Bronchial epithelial cell (primary cell): Measurements from ENCODE around the gene KAZN. TPM values are rescaled to one million over a fixed set of nuclear protein-coding genes. Genes with fewer than 3 reads are reported as not detected.

ENCODE experiments used
- DNase-seq: peaks from one replicate; pipeline ENCODE4 v3.0.0-alpha.2; 2010; ENCODE audit warnings: low read depth
- FAIRE-seq: peaks from 2 replicates; lab custom pipeline; 2011; peaks lifted over from hg19 to GRCh38; lab: Jason Lieb, UNC
- H3K27me3 ChIP-seq: 2 replicates; pipeline ENCODE4 v1.5.1; 2011; ENCODE audit warnings: low read length; ENCODE audit not compliant: control insufficient read depth, insufficient read depth
- H3K36me3 ChIP-seq: 2 replicates; pipeline ENCODE4 v1.5.1; 2011; ENCODE audit warnings: low read length; ENCODE audit not compliant: control insufficient read depth, insufficient read depth
- H3K4me3 ChIP-seq: 2 replicates; pipeline ENCODE4 v1.5.1; 2011; ENCODE audit warnings: mild to moderate bottlenecking, low read depth, low read length, control low read depth
- CTCF ChIP-seq: IDR thresholded peaks from 2 replicates; pipeline ENCODE4 v1.5.1; 2011; ENCODE audit warnings: mild to moderate bottlenecking, moderate library complexity, low read length, control low read depth, inconsistent platforms; ENCODE audit not compliant: insufficient read depth, severe bottlenecking
- total RNA-seq: library from RNA; depleted of rRNA; stranded (reverse); fragments of >200 nt; gene quantifications from 2 replicates; pipeline ENCODE4 v1.2.1, GENCODE V29; 2014

Gene KAZN
- total RNA-seq, 1 donor from 2014 or later, result 4.7 TPM

GRCh38 chr1:14934867-14935266 is 336.4 kb downstream of the KAZN start:
- H3K36me3 ChIP-seq, result no peaks in the 10 kb centered on the region
- DNase-seq, result no peak
- no peak for TF ChIP-seq CTCF
- no peaks in the 10 kb centered on the region for H3K27me3 ChIP-seq
- H3K4me3 ChIP-seq, result no peak overlapping the region
- FAIRE-seq, result no peak

DNA sequence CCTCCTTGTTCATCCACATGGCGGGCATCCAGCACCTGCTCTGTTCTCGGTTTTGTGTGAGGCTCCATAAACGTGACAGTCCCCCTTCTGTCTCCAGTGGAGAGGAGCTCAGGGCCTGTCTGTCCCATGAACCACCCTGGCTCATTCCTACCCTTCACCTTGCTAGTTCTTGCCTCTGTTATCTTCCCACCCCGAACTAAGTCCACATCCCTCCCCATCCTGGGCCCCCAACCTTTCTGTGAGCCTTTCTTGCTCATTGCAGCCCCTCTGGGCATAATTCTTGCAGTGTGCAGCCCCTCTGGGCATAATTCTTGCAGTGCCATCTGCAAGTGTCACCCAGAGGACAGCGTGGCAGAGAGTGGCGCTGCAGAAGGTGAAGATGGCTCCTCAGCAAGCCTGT is 338.3 kb downstream of the KAZN start:
- no peak for TF ChIP-seq CTCF
- H3K36me3 ChIP-seq, result no peaks in the 10 kb centered on the region

DNA sequence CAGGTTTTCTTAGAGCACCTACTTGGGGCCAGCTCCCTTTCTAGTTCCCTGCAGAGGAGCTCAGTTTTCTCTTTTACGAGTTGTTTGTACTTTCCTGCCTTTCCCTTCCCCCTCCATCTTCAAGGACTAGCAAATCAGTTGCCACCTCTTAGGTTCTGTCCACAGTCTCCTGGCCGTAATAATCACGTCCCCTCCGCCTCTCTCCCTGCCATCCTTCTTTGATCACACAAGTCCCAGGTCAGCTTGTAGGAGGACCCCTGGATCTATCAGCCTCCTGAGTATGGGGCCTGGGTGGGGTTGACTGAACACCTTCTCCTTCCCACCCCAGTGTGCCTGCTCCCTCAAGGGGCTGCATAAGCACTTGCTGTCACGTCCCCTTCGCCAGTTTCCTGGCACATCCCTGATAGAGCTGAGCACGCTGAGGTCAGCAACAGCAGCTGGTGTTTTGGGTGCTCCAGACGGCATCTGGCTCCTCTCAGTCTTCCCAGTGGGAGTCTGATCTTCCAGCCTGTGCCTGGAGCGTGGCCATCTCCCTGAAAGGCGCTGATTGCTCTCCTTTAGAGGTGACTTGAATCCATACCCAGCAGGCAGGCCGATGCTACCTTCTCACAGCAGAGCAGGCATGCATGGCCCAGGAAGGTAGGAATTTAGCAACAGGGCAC is 338.9 kb downstream of the KAZN start:
- H3K36me3 ChIP-seq, result no peaks in the 10 kb centered on the region
- FAIRE-seq (peak; percentile 28), DNase-seq (no peak)
- no peak overlapping the region for H3K4me3 ChIP-seq
- no peaks in the 10 kb centered on the region for H3K27me3 ChIP-seq
- TF ChIP-seq CTCF, result no peak

More for the DNA sequence above, 338.3 kb downstream of the KAZN start:
- DNase-seq (no peak), FAIRE-seq (no peak)
- no peaks in the 10 kb centered on the region for H3K27me3 ChIP-seq
- no peak overlapping the region for H3K4me3 ChIP-seq

GRCh38 chr1:14939527-14940284 is 341.2 kb downstream of the KAZN start:
- Histone ChIP-seq H3K27me3 (no peaks in the 10 kb centered on the region), H3K4me3 (no peak overlapping the region), H3K36me3 (no peaks in the 10 kb centered on the region)
- FAIRE-seq (peak; percentile 36), DNase-seq (peak; percentile 74)
- TF ChIP-seq CTCF, result no peak

DNA sequence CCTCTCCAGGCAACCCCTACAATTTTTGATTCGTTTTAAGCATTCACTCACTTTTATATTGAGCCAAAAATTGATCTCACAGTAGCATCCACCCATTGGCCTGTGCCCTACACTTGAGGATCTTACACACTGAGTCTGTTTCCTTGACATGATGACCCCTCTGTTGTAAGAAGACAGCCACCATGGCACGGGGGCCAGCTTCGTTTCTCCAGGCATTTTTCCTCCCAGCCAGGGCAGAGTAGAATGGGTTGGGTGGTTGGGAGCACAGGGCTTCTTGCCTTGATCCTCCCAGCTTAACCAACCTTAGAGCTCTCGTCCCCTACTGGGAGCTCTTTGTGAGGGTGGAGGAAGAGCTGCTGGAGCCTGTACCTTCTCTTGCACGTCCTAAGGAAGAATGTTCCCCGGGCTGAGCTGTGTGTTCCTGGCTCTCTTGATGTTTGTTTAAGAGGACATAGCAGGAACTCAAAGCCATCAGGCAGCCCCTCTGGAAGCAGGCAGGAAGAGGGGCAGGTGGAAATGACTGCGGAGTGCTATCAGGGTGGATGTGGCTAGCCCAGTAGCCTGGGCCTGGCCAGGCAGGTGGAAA is 341.9 kb downstream of the KAZN start:
- no peak for DNase-seq
- no peaks in the 10 kb centered on the region for H3K27me3 ChIP-seq
- no peak for FAIRE-seq
- H3K4me3 ChIP-seq, result no peak overlapping the region
- no peak for TF ChIP-seq CTCF
- H3K36me3 ChIP-seq, result no peaks in the 10 kb centered on the region
